Ascending aorta (tissue), 2 donors: ENCODE measurements around the gene ETDB. TPM values are rescaled to one million over a fixed set of nuclear protein-coding genes. Genes with fewer than 3 reads are reported as not detected.
"Not testable (repeated sequence)": the region's sequence is repeated elsewhere in the genome, so short reads cannot be mapped to it uniquely, and the experiment has no call there.

ENCODE experiments used
- DNase-seq, 2 donors: peaks; one replicate each; pipeline ENCODE4 v3.0.0-alpha.2; 2019; ENCODE audit warnings: low spot score in 2 of 2
- H3K27ac ChIP-seq, 2 donors: fragments of 200-600 bp; sonication (generic); one replicate each; pipeline ENCODE4 v1.5.1; 2016 to 2017; ENCODE audit warnings: mild to moderate bottlenecking in 1 of 2
- H3K27me3 ChIP-seq: fragments of 200-600 bp; sonication (generic); one replicate; pipeline ENCODE4 v1.5.1; 2017
- H3K36me3 ChIP-seq, 2 donors: fragments of 200-600 bp; sonication (generic); one replicate each; pipeline ENCODE4 v1.5.1; 2016
- H3K4me1 ChIP-seq, 2 donors: fragments of 200-600 bp; sonication (generic); one replicate each; pipeline ENCODE4 v1.5.1; 2016 to 2017; ENCODE audit warnings: mild to moderate bottlenecking in 1 of 2
- H3K4me3 ChIP-seq, 2 donors: fragments of 200-600 bp; sonication (generic); one replicate each; pipeline ENCODE4 v1.5.1; 2016 to 2017; ENCODE audit warnings: mild to moderate bottlenecking in 1 of 2
- H3K9me3 ChIP-seq, 2 donors: fragments of 200-600 bp; sonication (generic); one replicate each; pipeline ENCODE4 v1.5.1; 2016
- intact Hi-C: fragments of 100-400 bp; cut with DNase I; formaldehyde crosslinking; loops from one replicate; pipeline ENCODE4 v1.15.1; 2023
- total RNA-seq: library from RNA; depleted of rRNA; stranded (reverse); fragments of >200 nt; gene quantifications from one replicate; pipeline ENCODE4 v1.1.0, GENCODE V29; 2016
- TF ChIP-seq, protein P1 (sequence below), 3 experiments: fragments of 200-600 bp in 2 of 3; fragments of 450-650 bp in 1 of 3; sonication (generic) in 2 of 3; IDR thresholded peaks; one replicate each; pipeline ENCODE4 v1.5.1; 2016 to 2019; ENCODE audit warnings: antibody characterized with exemption in 3 of 3, mild to moderate bottlenecking in 1 of 3, moderate library complexity in 1 of 3

Gene ETDB
- total RNA-seq, result not detected

DNA sequence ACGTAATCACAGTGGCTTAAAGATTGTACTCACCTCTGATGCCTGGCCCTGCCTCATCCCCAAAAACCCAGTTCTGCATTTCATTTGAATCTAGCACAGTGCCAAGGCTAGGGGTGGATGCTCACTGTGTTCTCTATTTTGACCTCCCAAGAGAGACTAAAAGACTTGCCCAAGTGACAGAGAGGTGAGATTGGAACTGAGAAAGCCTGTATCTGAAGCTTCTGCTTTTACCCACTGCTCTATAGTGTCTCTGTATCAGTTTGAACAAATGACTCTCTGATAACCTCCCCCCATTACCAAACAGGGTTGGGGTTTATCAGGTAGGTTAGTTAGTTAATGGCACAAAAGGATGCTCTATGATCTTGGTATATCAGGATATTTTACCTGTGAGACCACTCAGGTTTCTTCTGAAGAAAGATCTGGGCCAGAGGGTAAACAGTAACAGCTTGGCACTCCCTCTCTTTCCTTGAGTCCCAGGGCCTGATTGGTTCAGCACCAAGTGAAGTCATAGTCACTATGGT lies at the start of gene ETDB:
Gene ETDB, minus strand, starts transcription at position 471 of the 521 bp plus-strand sequence. CDS start 1,265 bp downstream, outside the sequence.
- H3K36me3 ChIP-seq, H3K4me3 ChIP-seq, H3K9me3 ChIP-seq, intact Hi-C loops, H3K27ac ChIP-seq, DNase-seq, H3K4me1 ChIP-seq, H3K27me3 ChIP-seq: not testable (repeated sequence)

DNA sequence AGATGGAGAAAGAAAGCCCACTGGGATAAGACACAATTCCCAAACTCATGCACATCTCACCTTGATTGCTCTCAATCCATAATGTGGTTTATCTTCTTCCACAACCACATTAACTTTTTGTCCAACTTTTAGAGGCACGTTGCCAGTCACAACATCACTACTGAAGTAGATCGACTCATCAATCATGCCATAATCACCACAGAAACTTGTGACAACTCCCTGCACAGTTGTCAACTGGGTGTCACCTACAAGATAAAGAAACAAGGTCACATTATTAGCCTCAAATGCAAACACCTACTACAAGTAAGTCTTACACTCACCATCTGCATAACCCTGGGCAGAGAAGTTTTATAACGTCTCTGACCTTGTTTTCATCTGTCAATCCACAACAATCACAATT lies 49.2 kb upstream of the ETDB start:
- DNase-seq, intact Hi-C loops, H3K27me3 ChIP-seq, H3K27ac ChIP-seq, H3K4me1 ChIP-seq, H3K9me3 ChIP-seq, H3K36me3 ChIP-seq, H3K4me3 ChIP-seq: not testable (repeated sequence)

DNA sequence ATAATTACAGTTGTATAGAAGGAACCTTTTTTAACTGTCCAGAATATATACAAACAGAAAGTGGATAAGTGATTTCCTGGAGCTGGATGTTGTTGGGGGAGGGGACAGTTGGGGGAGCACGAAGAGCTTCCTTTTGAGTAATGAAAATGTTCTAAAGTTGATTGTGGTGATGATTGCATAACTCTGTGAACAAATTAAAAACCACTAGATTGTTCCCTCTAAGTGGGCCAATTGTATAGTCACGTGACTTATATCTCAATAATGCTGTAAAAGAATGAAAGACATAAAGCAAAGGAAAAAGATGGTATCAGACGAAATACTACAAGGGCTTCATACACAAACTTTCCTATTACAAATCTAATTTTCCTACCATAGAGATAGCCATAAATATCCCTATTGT lies 48.2 kb upstream of the ETDB start:
- Histone ChIP-seq H3K9me3 (no peaks in the 10 kb centered on the region), H3K4me1 (no peaks in the 10 kb centered on the region), H3K4me3 (no peak overlapping the region), H3K27ac (no peak overlapping the region), H3K36me3 (no peaks in the 10 kb centered on the region), H3K27me3 (no peaks in the 10 kb centered on the region)
- TF ChIP-seq, protein P1, sequence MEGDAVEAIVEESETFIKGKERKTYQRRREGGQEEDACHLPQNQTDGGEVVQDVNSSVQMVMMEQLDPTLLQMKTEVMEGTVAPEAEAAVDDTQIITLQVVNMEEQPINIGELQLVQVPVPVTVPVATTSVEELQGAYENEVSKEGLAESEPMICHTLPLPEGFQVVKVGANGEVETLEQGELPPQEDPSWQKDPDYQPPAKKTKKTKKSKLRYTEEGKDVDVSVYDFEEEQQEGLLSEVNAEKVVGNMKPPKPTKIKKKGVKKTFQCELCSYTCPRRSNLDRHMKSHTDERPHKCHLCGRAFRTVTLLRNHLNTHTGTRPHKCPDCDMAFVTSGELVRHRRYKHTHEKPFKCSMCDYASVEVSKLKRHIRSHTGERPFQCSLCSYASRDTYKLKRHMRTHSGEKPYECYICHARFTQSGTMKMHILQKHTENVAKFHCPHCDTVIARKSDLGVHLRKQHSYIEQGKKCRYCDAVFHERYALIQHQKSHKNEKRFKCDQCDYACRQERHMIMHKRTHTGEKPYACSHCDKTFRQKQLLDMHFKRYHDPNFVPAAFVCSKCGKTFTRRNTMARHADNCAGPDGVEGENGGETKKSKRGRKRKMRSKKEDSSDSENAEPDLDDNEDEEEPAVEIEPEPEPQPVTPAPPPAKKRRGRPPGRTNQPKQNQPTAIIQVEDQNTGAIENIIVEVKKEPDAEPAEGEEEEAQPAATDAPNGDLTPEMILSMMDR (IDR thresholded peaks at IDR 0.05), result no peak
- intact Hi-C loops, result no loop called here
- no peak for DNase-seq

DNA sequence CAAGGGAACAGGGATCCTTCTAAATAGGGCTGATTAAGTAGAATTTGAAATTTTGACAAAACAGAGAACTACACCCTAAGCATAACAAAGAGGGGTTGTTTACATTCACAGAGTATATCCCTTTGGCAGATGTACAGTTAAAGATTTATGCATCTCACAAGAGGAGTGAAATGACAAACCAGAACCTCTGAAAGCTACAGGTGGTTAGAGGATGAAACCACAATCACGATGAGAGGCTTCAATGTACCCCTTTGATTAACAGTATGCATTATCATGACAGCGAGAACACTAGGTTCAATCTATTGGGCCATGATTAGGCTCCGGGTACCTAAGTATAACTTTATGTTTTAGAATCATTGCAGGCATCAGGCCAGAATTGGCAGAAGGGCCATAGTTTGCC lies 34.4 kb upstream of the ETDB start:
- H3K36me3 ChIP-seq, H3K27ac ChIP-seq, H3K9me3 ChIP-seq, H3K4me3 ChIP-seq, intact Hi-C loops, DNase-seq, H3K27me3 ChIP-seq, H3K4me1 ChIP-seq: not testable (repeated sequence)

DNA sequence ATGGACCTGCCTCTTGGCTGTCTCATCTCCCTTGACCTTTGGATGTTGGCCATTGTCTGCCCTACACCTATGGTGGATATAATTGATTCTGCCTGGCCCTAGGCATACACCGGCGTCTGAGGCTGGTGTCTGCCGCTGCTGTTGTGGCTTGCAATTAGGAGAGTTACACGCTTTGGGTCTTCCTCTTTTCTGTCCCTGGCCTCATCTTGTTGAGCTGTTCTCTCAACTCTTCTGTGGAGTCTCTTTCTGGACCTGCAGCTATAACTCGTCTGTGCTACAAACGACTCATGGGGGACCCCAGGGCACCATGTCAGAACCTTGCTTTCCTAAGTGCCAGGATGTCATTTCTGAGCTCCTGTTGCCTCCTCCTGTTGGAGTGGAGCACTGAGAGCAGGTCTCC lies 5.8 kb upstream of the ETDB start:
- H3K27ac ChIP-seq, intact Hi-C loops, H3K9me3 ChIP-seq, H3K4me1 ChIP-seq, DNase-seq, H3K27me3 ChIP-seq, H3K4me3 ChIP-seq, H3K36me3 ChIP-seq: not testable (repeated sequence)

DNA sequence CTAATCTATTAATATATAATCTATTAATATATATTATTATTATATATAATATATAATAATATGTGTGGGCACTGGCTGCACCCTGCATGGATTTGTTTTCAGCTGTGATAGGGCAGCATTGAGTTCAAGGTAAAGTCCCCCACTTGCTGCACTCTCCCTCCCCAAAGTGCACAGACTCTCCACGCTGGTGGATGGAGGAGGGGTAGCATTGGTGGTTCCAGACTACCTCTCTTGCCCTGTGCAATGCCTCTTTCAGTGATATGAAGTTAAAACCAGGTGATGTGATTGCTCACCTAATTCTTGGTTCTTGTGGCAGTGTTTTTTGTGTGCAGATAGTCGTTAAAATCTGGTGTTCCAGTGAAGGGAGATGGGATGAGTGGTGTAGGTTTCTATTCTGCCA lies 4.3 kb downstream of the ETDB start:
- DNase-seq, result not testable (repeated sequence)

DNA sequence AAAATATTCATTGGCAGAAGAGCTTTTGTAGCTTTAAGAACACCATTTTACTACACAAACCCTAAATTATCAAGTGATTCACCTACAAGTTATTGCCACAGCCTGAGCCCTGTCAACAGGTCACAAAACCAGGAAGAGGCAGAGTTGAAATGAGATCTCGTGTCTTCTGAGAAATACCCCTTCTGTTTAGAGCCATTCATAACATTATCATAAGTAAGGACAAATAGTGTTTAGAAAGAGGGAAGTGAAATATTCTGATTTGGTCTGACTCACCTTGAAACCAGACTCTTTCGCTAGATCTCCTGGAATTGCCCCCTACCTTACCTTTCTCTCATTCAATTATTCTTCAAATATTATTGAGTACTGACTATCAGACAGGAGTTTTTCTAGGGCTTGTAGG lies 5.9 kb downstream of the ETDB start:
- Histone ChIP-seq H3K27me3 (no peaks in the 10 kb centered on the region), H3K36me3 (no peaks in the 10 kb centered on the region), H3K9me3 (no peaks in the 10 kb centered on the region), H3K27ac (no peak overlapping the region), H3K4me3 (no peak overlapping the region), H3K4me1 (no peaks in the 10 kb centered on the region)
- TF ChIP-seq, protein P1 (IDR thresholded peaks at IDR 0.05), result no peak
- intact Hi-C loops, result no loop called here
- DNase-seq, result no peak

More for the DNA sequence above, 4.3 kb downstream of the ETDB start:
- H3K27me3 ChIP-seq, H3K9me3 ChIP-seq, H3K27ac ChIP-seq, intact Hi-C loops, H3K4me3 ChIP-seq, H3K36me3 ChIP-seq, H3K4me1 ChIP-seq: not testable (repeated sequence)

DNA sequence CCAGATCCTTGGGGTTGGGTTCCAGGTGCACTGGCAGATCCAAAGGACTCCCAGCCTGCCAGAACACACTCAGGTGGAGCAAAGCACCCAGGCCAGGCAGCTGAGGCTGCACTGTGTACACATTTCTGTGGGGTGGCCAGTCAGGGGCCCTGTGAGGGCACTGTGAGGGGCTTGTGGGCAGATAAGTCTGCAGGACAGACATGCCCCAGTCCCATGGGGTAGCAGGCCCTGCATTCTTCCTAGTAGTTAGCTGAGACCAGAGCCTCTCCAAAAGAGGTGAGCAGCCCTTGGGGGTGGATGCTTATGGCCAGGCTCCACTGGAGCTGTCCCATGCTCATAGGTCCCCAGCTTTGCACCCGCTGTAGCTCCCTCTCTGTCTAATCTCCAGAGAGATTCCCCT lies 7.6 kb downstream of the ETDB start:
- TF ChIP-seq, protein P1 (IDR thresholded peaks at IDR 0.05), result no peak
- Histone ChIP-seq H3K36me3 (no peaks in the 10 kb centered on the region), H3K27ac (no peak overlapping the region), H3K4me3 (no peak overlapping the region), H3K4me1 (no peaks in the 10 kb centered on the region), H3K9me3 (no peaks in the 10 kb centered on the region), H3K27me3 (no peaks in the 10 kb centered on the region)
- intact Hi-C loops, result no loop called here
- DNase-seq, result no peak
